Measurements from ENCODE around the gene TEX14. TPM values are rescaled to one million over a fixed set of nuclear protein-coding genes. Genes with fewer than 3 reads are reported as not detected.

TEX14 gene
- total and polyA plus RNA-seq, 10 of the 15 experiments (the other 5 are each of a cell fraction or from before 2014, with no cell fraction given), result 0.15 to 1.3 (median 0.66) TPM

DNA sequence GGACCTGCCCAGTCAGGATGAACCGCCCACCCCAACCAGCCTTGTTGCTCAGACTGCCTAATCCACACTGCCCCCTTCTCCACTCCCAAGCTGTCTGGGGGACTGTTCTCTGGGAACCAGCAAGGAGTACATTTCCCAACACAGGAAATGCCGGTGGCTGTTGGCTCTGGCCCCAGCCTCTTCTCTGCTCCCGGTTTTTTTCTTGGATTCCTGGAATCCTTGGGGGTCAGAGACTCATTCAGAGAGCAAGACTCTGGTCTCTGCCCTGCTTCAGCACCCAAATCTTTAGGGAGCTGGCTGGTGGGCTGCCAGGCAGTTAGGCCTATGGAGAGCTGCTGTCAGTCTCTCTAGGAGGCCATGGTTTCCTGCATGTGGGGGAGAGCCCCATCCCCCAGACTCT is 166.6 kb downstream of the TEX14 start (continued):
- TF ChIP-seq MYC (IDR thresholded peaks at IDR 0.05; ENCODE audit: insufficient read depth, insufficient read length, insufficient replicate concordance, low read length, severe bottlenecking), result no peak

DNA sequence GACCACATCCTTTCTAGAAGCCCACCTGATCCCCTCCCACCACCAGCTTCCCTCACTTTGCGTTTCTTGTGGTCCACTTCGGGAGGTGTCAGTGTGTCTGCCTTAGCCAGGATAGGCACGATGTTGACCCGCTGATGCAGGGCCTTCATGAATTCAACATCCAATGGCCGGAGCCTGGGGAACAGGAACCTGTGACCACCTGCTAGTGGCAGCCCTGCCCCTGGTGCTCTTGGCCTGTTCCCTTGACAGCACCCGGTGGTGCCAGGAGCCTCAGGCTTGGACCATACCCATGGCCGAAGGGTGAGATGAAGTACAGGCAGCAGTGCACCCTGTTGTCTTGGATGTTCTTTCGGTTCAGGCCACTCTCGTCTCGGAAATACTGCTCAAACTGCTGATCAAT is 170.2 kb downstream of the TEX14 start:
- CTCF ChIA-PET, result interaction anchor here (1.0 kb wide), 1 partner anchor 9 kb away, joined by 4 read pairs; no protein-coding TSS in a partner anchor

More for the DNA sequence above, 170.2 kb downstream of the TEX14 start:
- no peaks in the 10 kb centered on the region for H4K20me1 ChIP-seq (ENCODE audit: control insufficient read depth, insufficient read depth)
- in situ Hi-C loops (cut with MboI), result loop anchor here (5.0 kb wide), 1 partner anchor 486 kb away; no protein-coding TSS in a partner anchor
- RAD21 ChIA-PET (ENCODE audit: unreplicated experiment), result interaction anchor here (1.2 kb wide), 1 partner anchor 483 kb away, joined by 3 read pairs; no protein-coding TSS in a partner anchor
- H2AFZ ChIP-seq (ENCODE audit: control insufficient read depth, low read depth, low read length), result no peak overlapping the region
- no peak overlapping the region for H3K4me2 ChIP-seq (ENCODE audit: control insufficient read depth, insufficient read depth)
- BruUV-seq (replicated peaks), result no TSS peak
- no peak overlapping the region for H3K4me3 ChIP-seq
- POLR2A ChIA-PET, result no interaction called here
- no peak overlapping the region for H3K27ac ChIP-seq (ENCODE audit: control insufficient read depth, insufficient read depth)
- SMC1A ChIA-PET (ENCODE audit: uncharacterized antibody, unreplicated experiment), result interaction anchor here (1.1 kb wide), 1 partner anchor 56 kb away, joined by 4 read pairs; no protein-coding TSS in a partner anchor
- H3K4me1 ChIP-seq (ENCODE audit: control insufficient read depth, insufficient read depth, low read length), result peaks cover 8% of the 10 kb centered on the region
- H3K36me3 ChIP-seq (ENCODE audit: control insufficient read depth in 2 of 2, insufficient read depth in 2 of 2, low read length in 1 of 2), result no peaks in the 10 kb centered on the region
- FAIRE-seq (no peak), DNase-seq (ENCODE audit: low read depth, low spot score) (no peak), ATAC-seq (no peak)
- no peaks in the 10 kb centered on the region; the same call in 2 of the 3 replicates for H3K9me3 ChIP-seq (replicated peaks; ENCODE audit: control insufficient read depth, insufficient read depth, low read length)
- TF ChIP-seq, protein P1, sequence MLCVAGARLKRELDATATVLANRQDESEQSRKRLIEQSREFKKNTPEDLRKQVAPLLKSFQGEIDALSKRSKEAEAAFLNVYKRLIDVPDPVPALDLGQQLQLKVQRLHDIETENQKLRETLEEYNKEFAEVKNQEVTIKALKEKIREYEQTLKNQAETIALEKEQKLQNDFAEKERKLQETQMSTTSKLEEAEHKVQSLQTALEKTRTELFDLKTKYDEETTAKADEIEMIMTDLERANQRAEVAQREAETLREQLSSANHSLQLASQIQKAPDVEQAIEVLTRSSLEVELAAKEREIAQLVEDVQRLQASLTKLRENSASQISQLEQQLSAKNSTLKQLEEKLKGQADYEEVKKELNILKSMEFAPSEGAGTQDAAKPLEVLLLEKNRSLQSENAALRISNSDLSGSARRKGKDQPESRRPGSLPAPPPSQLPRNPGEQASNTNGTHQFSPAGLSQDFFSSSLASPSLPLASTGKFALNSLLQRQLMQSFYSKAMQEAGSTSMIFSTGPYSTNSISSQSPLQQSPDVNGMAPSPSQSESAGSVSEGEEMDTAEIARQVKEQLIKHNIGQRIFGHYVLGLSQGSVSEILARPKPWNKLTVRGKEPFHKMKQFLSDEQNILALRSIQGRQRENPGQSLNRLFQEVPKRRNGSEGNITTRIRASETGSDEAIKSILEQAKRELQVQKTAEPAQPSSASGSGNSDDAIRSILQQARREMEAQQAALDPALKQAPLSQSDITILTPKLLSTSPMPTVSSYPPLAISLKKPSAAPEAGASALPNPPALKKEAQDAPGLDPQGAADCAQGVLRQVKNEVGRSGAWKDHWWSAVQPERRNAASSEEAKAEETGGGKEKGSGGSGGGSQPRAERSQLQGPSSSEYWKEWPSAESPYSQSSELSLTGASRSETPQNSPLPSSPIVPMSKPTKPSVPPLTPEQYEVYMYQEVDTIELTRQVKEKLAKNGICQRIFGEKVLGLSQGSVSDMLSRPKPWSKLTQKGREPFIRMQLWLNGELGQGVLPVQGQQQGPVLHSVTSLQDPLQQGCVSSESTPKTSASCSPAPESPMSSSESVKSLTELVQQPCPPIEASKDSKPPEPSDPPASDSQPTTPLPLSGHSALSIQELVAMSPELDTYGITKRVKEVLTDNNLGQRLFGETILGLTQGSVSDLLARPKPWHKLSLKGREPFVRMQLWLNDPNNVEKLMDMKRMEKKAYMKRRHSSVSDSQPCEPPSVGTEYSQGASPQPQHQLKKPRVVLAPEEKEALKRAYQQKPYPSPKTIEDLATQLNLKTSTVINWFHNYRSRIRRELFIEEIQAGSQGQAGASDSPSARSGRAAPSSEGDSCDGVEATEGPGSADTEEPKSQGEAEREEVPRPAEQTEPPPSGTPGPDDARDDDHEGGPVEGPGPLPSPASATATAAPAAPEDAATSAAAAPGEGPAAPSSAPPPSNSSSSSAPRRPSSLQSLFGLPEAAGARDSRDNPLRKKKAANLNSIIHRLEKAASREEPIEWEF (IDR thresholded peaks at IDR 0.05; ENCODE audit: insufficient replicate concordance, low read depth, low read length), result no peak
- TF ChIP-seq YY1 (IDR thresholded peaks at IDR 0.05; ENCODE audit: low read depth, low read length) (no peak), KAT2A (conservative IDR thresholded peaks at IDR 0.05; ENCODE audit: control insufficient read depth, low read depth, low read length) (no peak), HDGF (IDR thresholded peaks at IDR 0.05) (no peak), CHD1 (IDR thresholded peaks at IDR 0.05; ENCODE audit: low read depth, low read length) (no peak), BCL11A (IDR thresholded peaks at IDR 0.05; ENCODE audit: low read depth, low read length) (no peak), BMI1 (IDR thresholded peaks at IDR 0.05; ENCODE audit: borderline replicate concordance) (no peak)
- TF ChIP-seq, protein P2, sequence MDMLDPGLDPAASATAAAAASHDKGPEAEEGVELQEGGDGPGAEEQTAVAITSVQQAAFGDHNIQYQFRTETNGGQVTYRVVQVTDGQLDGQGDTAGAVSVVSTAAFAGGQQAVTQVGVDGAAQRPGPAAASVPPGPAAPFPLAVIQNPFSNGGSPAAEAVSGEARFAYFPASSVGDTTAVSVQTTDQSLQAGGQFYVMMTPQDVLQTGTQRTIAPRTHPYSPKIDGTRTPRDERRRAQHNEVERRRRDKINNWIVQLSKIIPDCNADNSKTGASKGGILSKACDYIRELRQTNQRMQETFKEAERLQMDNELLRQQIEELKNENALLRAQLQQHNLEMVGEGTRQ (IDR thresholded peaks at IDR 0.05; ENCODE audit: borderline replicate concordance, low read depth, low read length), result no peak
- TF ChIP-seq, protein P3, sequence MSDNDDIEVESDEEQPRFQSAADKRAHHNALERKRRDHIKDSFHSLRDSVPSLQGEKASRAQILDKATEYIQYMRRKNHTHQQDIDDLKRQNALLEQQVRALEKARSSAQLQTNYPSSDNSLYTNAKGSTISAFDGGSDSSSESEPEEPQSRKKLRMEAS (IDR thresholded peaks at IDR 0.05; ENCODE audit: low read depth, low read length), result no peak
- no peaks in the 10 kb centered on the region for H3K27me3 ChIP-seq (replicated peaks in 1 of 2; ENCODE audit: control insufficient read depth in 2 of 2, insufficient read depth in 2 of 2, low read length in 1 of 2)
- 79% methylated on average over 10 of the region's 10 CpGs for WGBS (ENCODE audit: insufficient coverage, insufficient replicate concordance, low lambda C conversion rate, missing lambda C conversion rate)
- no peak overlapping the region for H3K9ac ChIP-seq (ENCODE audit: control insufficient read depth, insufficient read depth, low read length)
- H3K79me2 ChIP-seq (ENCODE audit: control insufficient read depth, insufficient read depth, low read length), result peaks cover 8% of the 10 kb centered on the region
- intact Hi-C loops (cut with micrococcal nuclease; ENCODE audit: unreplicated experiment), result no loop called here

Data from GM12878 (cell line).